Measurements from ENCODE around the gene PSMB3. TPM values are rescaled to one million over a fixed set of nuclear protein-coding genes. Genes with fewer than 3 reads are reported as not detected.

Gene PSMB3
- total RNA-seq, 1 experiment from 2014 or later: 346 TPM

- Histone ChIP-seq H3K27me3 (ENCODE audit: insufficient read depth, low read length) (no peaks in the 10 kb centered on the region), H3K9me2 (ENCODE audit: insufficient read depth) (no peaks in the 10 kb centered on the region), H2AFZ (ENCODE audit: low read depth, low read length, poor library complexity, severe bottlenecking) (no peak overlapping the region), H3K27ac (ENCODE audit: low read depth, low read length) (no peak overlapping the region), H3K4me2 (ENCODE audit: low read length) (no peak overlapping the region), H3K9me3 (ENCODE audit: control insufficient read depth in 1 of 2, insufficient read depth in 1 of 2, low read depth in 1 of 2, low read length in 2 of 2) (no peaks in the 10 kb centered on the region), H3K79me2 (ENCODE audit: insufficient read depth, low read length) (peaks cover 34% of the 10 kb centered on the region), H3K36me3 (ENCODE audit: control insufficient read depth in 1 of 2, insufficient read depth in 2 of 2, low read length in 2 of 2) (peaks cover 19 to 38% of the 10 kb centered on the region in 2 experiments), H4K20me1 (ENCODE audit: insufficient read depth) (no peaks in the 10 kb centered on the region), H3K4me1 (ENCODE audit: control insufficient read depth in 1 of 2, insufficient read depth in 2 of 2, low read length in 2 of 2) (peaks cover 0 to 20% of the 10 kb centered on the region in 2 experiments; a peak in 1 of 4 replicates), H3K9ac (ENCODE audit: low read length) (no peak overlapping the region), H3K4me3 (replicated peaks in 1 of 2; ENCODE audit: low read depth in 1 of 2, low read length in 2 of 2) (no peak overlapping the region)
- intact Hi-C loops (cut with micrococcal nuclease): loop anchor here (10.0 kb wide), 1 partner anchor 417 kb away; the partner anchor contains the start of gene PLXDC1
- no TSS peak for BruUV-seq (replicated peaks)
- RAD21 ChIA-PET (ENCODE audit: low non-redundant PET in 1 of 2, low total read pairs in 2 of 2, uncharacterized antibody in 2 of 2, unreplicated experiment in 2 of 2): no interaction called here
- CTCF ChIA-PET: no interaction called here
- DNase-seq (ENCODE audit: low read depth, low spot score): no peak
- POLR2A ChIA-PET: no interaction called here
- TF ChIP-seq RAD21 (IDR thresholded peaks at IDR 0.05; ENCODE audit: low read depth) (no peak), REST (IDR thresholded peaks at IDR 0.05; ENCODE audit: low read depth) (no peak), CEBPB (IDR thresholded peaks at IDR 0.05; ENCODE audit: low read depth) (no peak), MAX (IDR thresholded peaks at IDR 0.05) (no peak), JUND (IDR thresholded peaks at IDR 0.05) (no peak), CTCF (IDR thresholded peaks at IDR 0.05 in 2 of 3, conservative IDR thresholded peaks at IDR 0.05 in 1 of 3; ENCODE audit: borderline replicate concordance in 1 of 3, insufficient read depth in 1 of 3, low read depth in 2 of 3, low read length in 2 of 3) (no peak), CBX3 (IDR thresholded peaks at IDR 0.05; ENCODE audit: low read depth) (no peak), ZBTB33 (IDR thresholded peaks at IDR 0.05; ENCODE audit: extremely low read depth, insufficient replicate concordance, low read length) (no peak), FOSL1 (IDR thresholded peaks at IDR 0.05; ENCODE audit: low read depth) (no peak), SP1 (IDR thresholded peaks at IDR 0.05; ENCODE audit: low read depth) (no peak)
- no peak for ATAC-seq
Observed at GRCh38 chr17:38738007-38738662, 14.4 kb upstream of the PSMB3 start.

Data from HCT116 (cell line).